Mammary epithelial cell (primary cell): ENCODE measurements around the gene CTSC.

Experiments
- EZH2 ChIP-seq: IDR thresholded peaks from 2 replicates; pipeline ENCODE4 v1.6.1; 2012; ENCODE audit warnings: low read length, inconsistent platforms, borderline replicate concordance
- TF ChIP-seq, protein P1 (sequence below), 2 donors: IDR thresholded peaks in 1 of 2; conservative IDR thresholded peaks in 1 of 2; 2 replicates each; pipeline ENCODE4 v1.5.1; 2011 to 2012; ENCODE audit warnings: inconsistent platforms in 2 of 2, low read length in 2 of 2, mild to moderate bottlenecking in 2 of 2, control low read depth in 1 of 2, low read depth in 1 of 2; ENCODE audit not compliant: insufficient read depth in 1 of 2; ENCODE audit errors: extremely low read depth in 1 of 2

GRCh38 chr11:88375927-88376470, 38.5 kb upstream of the CTSC start:
- TF ChIP-seq, protein P1, sequence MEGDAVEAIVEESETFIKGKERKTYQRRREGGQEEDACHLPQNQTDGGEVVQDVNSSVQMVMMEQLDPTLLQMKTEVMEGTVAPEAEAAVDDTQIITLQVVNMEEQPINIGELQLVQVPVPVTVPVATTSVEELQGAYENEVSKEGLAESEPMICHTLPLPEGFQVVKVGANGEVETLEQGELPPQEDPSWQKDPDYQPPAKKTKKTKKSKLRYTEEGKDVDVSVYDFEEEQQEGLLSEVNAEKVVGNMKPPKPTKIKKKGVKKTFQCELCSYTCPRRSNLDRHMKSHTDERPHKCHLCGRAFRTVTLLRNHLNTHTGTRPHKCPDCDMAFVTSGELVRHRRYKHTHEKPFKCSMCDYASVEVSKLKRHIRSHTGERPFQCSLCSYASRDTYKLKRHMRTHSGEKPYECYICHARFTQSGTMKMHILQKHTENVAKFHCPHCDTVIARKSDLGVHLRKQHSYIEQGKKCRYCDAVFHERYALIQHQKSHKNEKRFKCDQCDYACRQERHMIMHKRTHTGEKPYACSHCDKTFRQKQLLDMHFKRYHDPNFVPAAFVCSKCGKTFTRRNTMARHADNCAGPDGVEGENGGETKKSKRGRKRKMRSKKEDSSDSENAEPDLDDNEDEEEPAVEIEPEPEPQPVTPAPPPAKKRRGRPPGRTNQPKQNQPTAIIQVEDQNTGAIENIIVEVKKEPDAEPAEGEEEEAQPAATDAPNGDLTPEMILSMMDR (conservative IDR thresholded peaks at IDR 0.05 in 1 of 2, IDR thresholded peaks at IDR 0.05 in 1 of 2; ENCODE audit: extremely low read depth in 1 of 2, insufficient read depth in 1 of 2, low read depth in 1 of 2, low read length in 2 of 2): no peak
- TF ChIP-seq EZH2: no peak
